OCI-LY7 (cell line): ENCODE results near the gene RNF8. TPM values are rescaled to one million over a fixed set of nuclear protein-coding genes. Genes with fewer than 3 reads are reported as not detected.
A peak's percentile ranks its signal among the peaks of the same experiment; 100 is the strongest.

ENCODE experiments used
- Bru-seq: library from RNA; stranded (reverse); fragments of 400-500 nt; gene quantifications from one replicate; lab custom pipeline; 2021; lab: Mats Ljungman, UMichigan
- BruChase-seq, 2 experiments: library from RNA; stranded (reverse); fragments of 400-500 nt; gene quantifications; one replicate each; lab custom pipeline; 2021; lab: Mats Ljungman, UMichigan
- BruUV-seq: library from RNA; stranded (reverse); fragments of 400-500 nt; replicated peaks from 2 replicates; lab custom pipeline; 2021; lab: Mats Ljungman, UMichigan
- CTCF ChIA-PET: fragments of 300-600 bp; sonication (Branson Sonifier 250); formaldehyde crosslinking; loops from one replicate; lab custom pipeline; 2022; ENCODE audit warnings: antibody characterized with exemption; ENCODE audit not compliant: unreplicated experiment; lab: Charles Lee
- POLR2A ChIA-PET: fragments of 300-600 bp; sonication (Branson Sonifier 250); formaldehyde crosslinking; loops from one replicate; lab custom pipeline; 2022; ENCODE audit warnings: antibody characterized with exemption; lab: Charles Lee
- DNase-seq: peaks from one replicate; pipeline ENCODE4 v3.0.0-alpha.2; 2015; ENCODE audit warnings: low spot score
- H2AFZ ChIP-seq: fragments of 200-600 bp; sonication (generic), shearing (Covaris generic); 2 replicates; pipeline ENCODE4 v1.6.1; 2014; ENCODE audit warnings: mild to moderate bottlenecking, antibody characterized with exemption, low read length, moderate library complexity
- H3K27ac ChIP-seq: fragments of 200-600 bp; sonication (generic); 2 replicates; pipeline ENCODE4 v1.5.1; 2014; ENCODE audit warnings: mixed run types, low read depth, mild to moderate bottlenecking, moderate library complexity, low read length, inconsistent platforms; ENCODE audit not compliant: poor library complexity, severe bottlenecking
- H3K36me3 ChIP-seq: fragments of 200-600 bp; sonication (generic); 2 replicates; pipeline ENCODE4 v1.6.1; 2014; ENCODE audit warnings: mild to moderate bottlenecking, antibody characterized with exemption, low read length, moderate library complexity, mixed read lengths; ENCODE audit not compliant: insufficient read depth
- H3K4me1 ChIP-seq: fragments of 200-600 bp; sonication (generic); 2 replicates; pipeline ENCODE4 v1.5.1; 2014; ENCODE audit warnings: mild to moderate bottlenecking, low read length; ENCODE audit not compliant: insufficient read depth, poor library complexity, severe bottlenecking
- H3K4me2 ChIP-seq: fragments of 200-600 bp; sonication (generic); 2 replicates; pipeline ENCODE4 v1.6.1; 2014; ENCODE audit warnings: mild to moderate bottlenecking, low read length
- H3K4me3 ChIP-seq: fragments of 200-600 bp; sonication (generic); 2 replicates; pipeline ENCODE4 v1.5.1; 2014; ENCODE audit warnings: mild to moderate bottlenecking, low read depth, low read length; ENCODE audit not compliant: poor library complexity, severe bottlenecking
- H3K79me2 ChIP-seq: fragments of 200-600 bp; sonication (generic); 2 replicates; pipeline ENCODE4 v1.6.1; 2016; ENCODE audit warnings: low read depth, mild to moderate bottlenecking, low read length, moderate library complexity, mixed read lengths; ENCODE audit not compliant: insufficient read depth
- H3K9me2 ChIP-seq: fragments of 200-600 bp; sonication (generic); 2 replicates; pipeline ENCODE4 v1.6.1; 2016; ENCODE audit warnings: mild to moderate bottlenecking, low read length, mixed read lengths; ENCODE audit not compliant: insufficient read depth
- H3K9me3 ChIP-seq: fragments of 200-600 bp; sonication (generic); 2 replicates; pipeline ENCODE4 v1.6.1; 2014; ENCODE audit warnings: mild to moderate bottlenecking, mixed run types, low read length, mixed read lengths
- H4K20me1 ChIP-seq: fragments of 200-600 bp; sonication (generic); 2 replicates; pipeline ENCODE4 v1.6.1; 2014; ENCODE audit warnings: mild to moderate bottlenecking, antibody characterized with exemption, low read length, moderate library complexity, mixed read lengths; ENCODE audit not compliant: insufficient read depth
- CTCF ChIP-seq: fragments of 200-600 bp; sonication (generic); conservative IDR thresholded peaks from 2 replicates; pipeline ENCODE4 v1.5.1; 2014; ENCODE audit warnings: mild to moderate bottlenecking, antibody characterized with exemption, low read length, moderate library complexity, mixed read lengths
- EZH2phosphoT487 ChIP-seq: fragments of 200-600 bp; sonication (generic); IDR thresholded peaks from 2 replicates; pipeline ENCODE4 v1.6.1; 2018; ENCODE audit warnings: low read depth, borderline replicate concordance, mild to moderate bottlenecking, mixed run types, antibody characterized with exemption, low read length, moderate library complexity, mixed read lengths
- intact Hi-C: fragments of 100-400 bp; cut with micrococcal nuclease; formaldehyde crosslinking; loops from one replicate; pipeline ENCODE4 v1.10.0; 2022; ENCODE audit not compliant: unreplicated experiment
- long read RNA-seq: library from polyadenylated mRNA; stranded (forward); transcript quantifications from one replicate; pipeline ENCODE4 v2.0.0, GENCODE V29; 2022
- total RNA-seq, 2 experiments: library from RNA; depleted of rRNA in 1 of 2; stranded (reverse); fragments of >200 nt in 1 of 2; shearing (Covaris generic) in 1 of 2; gene quantifications; 2 replicates each; pipeline ENCODE4 v1.2.3, GENCODE V29; 2014 to 2022

The RNF8 gene
- total RNA-seq (2014; rRNA removed; shearing (Covaris generic)) (21.2 and 21.8 TPM in 2 replicates), total RNA-seq (2022) (18.2 and 19.7 TPM in 2 replicates), Bru-seq, nascent RNA (percentile 64 among the genes with signal in this experiment), BruChase-seq, experiment 1, labeled RNA remaining after a 6-hour chase (percentile 62 among the genes with signal in this experiment), BruChase-seq, experiment 2, labeled RNA remaining after a 2-hour chase (percentile 63 among the genes with signal in this experiment)
- long read RNA-seq, full-length matches to known transcripts: 53 of 68 reads
- long read RNA-seq, partial matches to known transcripts: 1 of 68 reads
- long read RNA-seq, other reads (novel, unspliced or antisense): 14 of 68 reads

GRCh38 chr6:37353761-37354525, at the start of gene RNF8:
TSS of gene RNF8 (plus strand) at chr6:37353983. CDS start at chr6:37354165, 182 bp downstream.
- peak; percentile 92 for DNase-seq
- Histone ChIP-seq H3K9me2 (no peaks in the 10 kb centered on the region), H4K20me1 (peaks cover 7% of the 10 kb centered on the region; the same call in 1 of the 2 replicates), H3K4me1 (peaks cover 14% of the 10 kb centered on the region), H3K4me2 (peak within 1 kb of the TSS; percentile 81), H3K27ac (peak within 1 kb of the TSS; percentile 35), H3K4me3 (peak within 1 kb of the TSS; percentile 95), H2AFZ (peak within 1 kb of the TSS; percentile 99), H3K9me3 (no peaks in the 10 kb centered on the region), H3K79me2 (peaks cover 14% of the 10 kb centered on the region; the same call in 1 of the 2 replicates), H3K36me3 (no peaks in the 10 kb centered on the region)
- TF ChIP-seq EZH2phosphoT487: no peak
- TF ChIP-seq CTCF: no peak
- intact Hi-C loops: no loop called here
- POLR2A ChIA-PET: interaction anchor here (0.6 kb wide), 1 partner anchor 1761 kb away, joined by 4 read pairs; the partner anchor contains the start of gene SAYSD1
- CTCF ChIA-PET: no interaction called here
- no TSS peak for BruUV-seq

- CTCF ChIA-PET: no interaction called here
- no peak overlapping the region for H3K27ac ChIP-seq
- no peak overlapping the region for H3K4me2 ChIP-seq
- no peaks in the 10 kb centered on the region for H3K9me3 ChIP-seq
- H3K4me3 ChIP-seq: no peak overlapping the region
- POLR2A ChIA-PET: no interaction called here
- H3K79me2 ChIP-seq: no peaks in the 10 kb centered on the region
- H3K36me3 ChIP-seq: peaks cover 5% of the 10 kb centered on the region; the same call in 1 of the 2 replicates
- H3K9me2 ChIP-seq: no peaks in the 10 kb centered on the region
- BruUV-seq: no TSS peak
- no peaks in the 10 kb centered on the region for H3K4me1 ChIP-seq
- TF ChIP-seq EZH2phosphoT487 (no peak), CTCF (no peak)
- intact Hi-C loops: no loop called here
- no peak for DNase-seq
- H2AFZ ChIP-seq: no peak overlapping the region
- H4K20me1 ChIP-seq: no peaks in the 10 kb centered on the region
Measured at GRCh38 chr6:37304766-37305165, 49.0 kb upstream of the RNF8 start.
